ENCODE measurements around the gene SGIP1.

DNA sequence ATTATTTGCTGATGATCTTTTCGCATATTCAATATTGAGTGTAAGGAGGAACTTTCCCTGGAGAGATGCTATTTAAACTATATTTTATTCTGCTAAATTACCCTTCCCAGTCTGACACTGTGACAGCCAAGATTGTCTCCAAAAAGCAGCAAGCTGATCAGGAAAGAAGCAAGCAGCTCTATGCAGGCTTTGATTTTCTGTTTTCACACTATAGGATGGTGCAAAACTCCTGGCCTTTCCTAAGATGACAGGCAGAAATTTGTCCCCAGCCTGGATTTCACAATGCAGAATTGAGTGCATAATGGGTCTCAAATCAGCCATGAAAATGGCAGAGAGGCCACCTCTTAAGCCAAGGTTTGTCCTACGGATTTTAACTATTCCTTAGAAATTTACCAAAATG is 1.1 kb downstream of the SGIP1 start:
- TF ChIP-seq, protein P1, sequence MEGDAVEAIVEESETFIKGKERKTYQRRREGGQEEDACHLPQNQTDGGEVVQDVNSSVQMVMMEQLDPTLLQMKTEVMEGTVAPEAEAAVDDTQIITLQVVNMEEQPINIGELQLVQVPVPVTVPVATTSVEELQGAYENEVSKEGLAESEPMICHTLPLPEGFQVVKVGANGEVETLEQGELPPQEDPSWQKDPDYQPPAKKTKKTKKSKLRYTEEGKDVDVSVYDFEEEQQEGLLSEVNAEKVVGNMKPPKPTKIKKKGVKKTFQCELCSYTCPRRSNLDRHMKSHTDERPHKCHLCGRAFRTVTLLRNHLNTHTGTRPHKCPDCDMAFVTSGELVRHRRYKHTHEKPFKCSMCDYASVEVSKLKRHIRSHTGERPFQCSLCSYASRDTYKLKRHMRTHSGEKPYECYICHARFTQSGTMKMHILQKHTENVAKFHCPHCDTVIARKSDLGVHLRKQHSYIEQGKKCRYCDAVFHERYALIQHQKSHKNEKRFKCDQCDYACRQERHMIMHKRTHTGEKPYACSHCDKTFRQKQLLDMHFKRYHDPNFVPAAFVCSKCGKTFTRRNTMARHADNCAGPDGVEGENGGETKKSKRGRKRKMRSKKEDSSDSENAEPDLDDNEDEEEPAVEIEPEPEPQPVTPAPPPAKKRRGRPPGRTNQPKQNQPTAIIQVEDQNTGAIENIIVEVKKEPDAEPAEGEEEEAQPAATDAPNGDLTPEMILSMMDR (conservative IDR thresholded peaks at IDR 0.05; ENCODE audit: low read depth in 2 of 2): no peak
- TF ChIP-seq POLR2AphosphoS5 (IDR thresholded peaks at IDR 0.05; ENCODE audit: low read depth) (no peak), EZH2phosphoT487 (IDR thresholded peaks at IDR 0.05; ENCODE audit: unreplicated experiment) (no peak), EZH2 (IDR thresholded peaks at IDR 0.05; ENCODE audit: low read depth, unreplicated experiment) (no peak), STAT1 (IDR thresholded peaks at IDR 0.05; ENCODE audit: unreplicated experiment) (no peak), CREB1 (CRISPR knock-in tag; IDR thresholded peaks at IDR 0.05; ENCODE audit: low read depth) (no peak), JUNB (IDR thresholded peaks at IDR 0.05; ENCODE audit: unreplicated experiment) (no peak)
- TF ChIP-seq, protein P2, sequence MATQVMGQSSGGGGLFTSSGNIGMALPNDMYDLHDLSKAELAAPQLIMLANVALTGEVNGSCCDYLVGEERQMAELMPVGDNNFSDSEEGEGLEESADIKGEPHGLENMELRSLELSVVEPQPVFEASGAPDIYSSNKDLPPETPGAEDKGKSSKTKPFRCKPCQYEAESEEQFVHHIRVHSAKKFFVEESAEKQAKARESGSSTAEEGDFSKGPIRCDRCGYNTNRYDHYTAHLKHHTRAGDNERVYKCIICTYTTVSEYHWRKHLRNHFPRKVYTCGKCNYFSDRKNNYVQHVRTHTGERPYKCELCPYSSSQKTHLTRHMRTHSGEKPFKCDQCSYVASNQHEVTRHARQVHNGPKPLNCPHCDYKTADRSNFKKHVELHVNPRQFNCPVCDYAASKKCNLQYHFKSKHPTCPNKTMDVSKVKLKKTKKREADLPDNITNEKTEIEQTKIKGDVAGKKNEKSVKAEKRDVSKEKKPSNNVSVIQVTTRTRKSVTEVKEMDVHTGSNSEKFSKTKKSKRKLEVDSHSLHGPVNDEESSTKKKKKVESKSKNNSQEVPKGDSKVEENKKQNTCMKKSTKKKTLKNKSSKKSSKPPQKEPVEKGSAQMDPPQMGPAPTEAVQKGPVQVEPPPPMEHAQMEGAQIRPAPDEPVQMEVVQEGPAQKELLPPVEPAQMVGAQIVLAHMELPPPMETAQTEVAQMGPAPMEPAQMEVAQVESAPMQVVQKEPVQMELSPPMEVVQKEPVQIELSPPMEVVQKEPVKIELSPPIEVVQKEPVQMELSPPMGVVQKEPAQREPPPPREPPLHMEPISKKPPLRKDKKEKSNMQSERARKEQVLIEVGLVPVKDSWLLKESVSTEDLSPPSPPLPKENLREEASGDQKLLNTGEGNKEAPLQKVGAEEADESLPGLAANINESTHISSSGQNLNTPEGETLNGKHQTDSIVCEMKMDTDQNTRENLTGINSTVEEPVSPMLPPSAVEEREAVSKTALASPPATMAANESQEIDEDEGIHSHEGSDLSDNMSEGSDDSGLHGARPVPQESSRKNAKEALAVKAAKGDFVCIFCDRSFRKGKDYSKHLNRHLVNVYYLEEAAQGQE (IDR thresholded peaks at IDR 0.05; ENCODE audit: unreplicated experiment): no peak

All from GM23338 (cell line).